COLO668 (cell line): ENCODE measurements around the gene MBD2.
A peak's percentile ranks its signal among the peaks of the same experiment; 100 is the strongest.
"Not testable (repeated sequence)": the region's sequence is repeated elsewhere in the genome, so short reads cannot be mapped to it uniquely, and the experiment has no call there.

Source experiments
- DNase-seq: peaks from one replicate; lab custom pipeline; 2025; ENCODE audit not compliant: unreplicated experiment; lab: John Stamatoyannopoulos, UW

MBD2 gene

GRCh38 chr18:54155412-54155811, 69.1 kb downstream of the MBD2 start:
- no peak for DNase-seq

GRCh38 chr18:54154231-54154630, 70.2 kb downstream of the MBD2 start:
- DNase-seq: no peak

- DNase-seq: no peak
Observed at GRCh38 chr18:54151376-54151775, 73.1 kb downstream of the MBD2 start.

GRCh38 chr18:54150226-54150625, 74.2 kb downstream of the MBD2 start:
- DNase-seq: peak; percentile 9

GRCh38 chr18:54149078-54149697, 75.3 kb downstream of the MBD2 start:
- DNase-seq: no peak

- DNase-seq: no peak
Observed at GRCh38 chr18:54148678-54149077, 75.8 kb downstream of the MBD2 start.

GRCh38 chr18:54148151-54148550, 76.3 kb downstream of the MBD2 start:
- DNase-seq: no peak

GRCh38 chr18:54147439-54147838, 77.0 kb downstream of the MBD2 start:
- no peak for DNase-seq

- DNase-seq: no peak
Observed at GRCh38 chr18:54141041-54141608, 83.3 kb downstream of the MBD2 start.

- no peak for DNase-seq
Observed at GRCh38 chr18:54140641-54141040, 83.8 kb downstream of the MBD2 start.

GRCh38 chr18:54135216-54135615, 89.3 kb downstream of the MBD2 start:
- DNase-seq: no peak

GRCh38 chr18:54134053-54134452, 90.4 kb downstream of the MBD2 start:
- DNase-seq: no peak

GRCh38 chr18:54130631-54131030, 93.8 kb downstream of the MBD2 start:
- DNase-seq: no peak

GRCh38 chr18:54130177-54130576, 94.3 kb downstream of the MBD2 start:
- no peak for DNase-seq

GRCh38 chr18:54129448-54130067, 94.9 kb downstream of the MBD2 start:
- no peak for DNase-seq

GRCh38 chr18:54127759-54128378, 96.6 kb downstream of the MBD2 start:
- peak; percentile 32 for DNase-seq

GRCh38 chr18:54125429-54125828, 99.0 kb downstream of the MBD2 start:
- no peak for DNase-seq

GRCh38 chr18:54123720-54124440, 100.6 kb downstream of the MBD2 start:
- not testable (repeated sequence) for DNase-seq

GRCh38 chr18:54119524-54120019, 104.9 kb downstream of the MBD2 start:
- peak; percentile 9 for DNase-seq

- no peak for DNase-seq
Observed at GRCh38 chr18:54117853-54118773, 106.4 kb downstream of the MBD2 start.
